ENCODE data around the gene NRG2. TPM values are rescaled to one million over a fixed set of nuclear protein-coding genes. Genes with fewer than 3 reads are reported as not detected.

The NRG2 gene
- not detected in 2 replicates for total RNA-seq (2014; rRNA removed; shearing (Covaris generic); ENCODE audit: low replicate concordance)

GRCh38 chr5:140042643-140043507 lies at the start of gene NRG2:
NRG2 (minus strand) TSS chr5:140043299.
- Histone ChIP-seq H3K4me3 (ENCODE audit: low read length) (peak within 1 kb of the TSS; percentile 53; the same call in 1 of the 2 replicates), H2AFZ (ENCODE audit: low read length) (peak within 1 kb of the TSS; percentile 75; the same call in 1 of the 2 replicates), H3K9me3 (ENCODE audit: low read length) (no peaks in the 10 kb centered on the region), H3K27me3 (ENCODE audit: low read length) (no peaks in the 10 kb centered on the region), H4K20me1 (ENCODE audit: insufficient read depth, low read depth, low read length) (no peaks in the 10 kb centered on the region), H3K4me2 (ENCODE audit: low read depth, low read length, poor library complexity, severe bottlenecking) (peak within 1 kb of the TSS; percentile 63), H3K36me3 (ENCODE audit: insufficient read depth, low read length) (no peaks in the 10 kb centered on the region), H3K79me2 (ENCODE audit: low read length) (no peaks in the 10 kb centered on the region), H3K4me1 (ENCODE audit: low read length) (no peaks in the 10 kb centered on the region; the same call in 1 of the 2 replicates), H3K9me2 (replicated peaks; ENCODE audit: insufficient read depth, low read length) (no peaks in the 10 kb centered on the region), H3K27ac (ENCODE audit: low read length) (no peak within 1 kb of the TSS), H3K9ac (ENCODE audit: low read length) (peak within 1 kb of the TSS; percentile 27; the same call in 1 of the 2 replicates)
- DNase-seq: peak; percentile 66

GRCh38 chr5:140090251-140090650 lies 47.2 kb upstream of the NRG2 start:
- Histone ChIP-seq H4K20me1 (ENCODE audit: insufficient read depth, low read depth, low read length) (no peaks in the 10 kb centered on the region), H3K27ac (ENCODE audit: low read length) (no peak overlapping the region), H3K36me3 (ENCODE audit: insufficient read depth, low read length) (no peaks in the 10 kb centered on the region), H3K27me3 (ENCODE audit: low read length) (no peaks in the 10 kb centered on the region), H3K4me2 (ENCODE audit: low read depth, low read length, poor library complexity, severe bottlenecking) (no peak overlapping the region), H2AFZ (ENCODE audit: low read length) (no peak overlapping the region), H3K79me2 (ENCODE audit: low read length) (no peaks in the 10 kb centered on the region), H3K4me1 (ENCODE audit: low read length) (no peaks in the 10 kb centered on the region), H3K9me3 (ENCODE audit: low read length) (peaks cover 14% of the 10 kb centered on the region; the same call in 1 of the 2 replicates), H3K9me2 (replicated peaks; ENCODE audit: insufficient read depth, low read length) (no peaks in the 10 kb centered on the region), H3K9ac (ENCODE audit: low read length) (no peak overlapping the region), H3K4me3 (ENCODE audit: low read length) (no peak overlapping the region)
- DNase-seq: no peak

- Histone ChIP-seq H3K4me2 (ENCODE audit: low read depth, low read length, poor library complexity, severe bottlenecking) (no peak overlapping the region), H3K27me3 (ENCODE audit: low read length) (no peaks in the 10 kb centered on the region; the same call in 1 of the 2 replicates), H3K4me3 (ENCODE audit: low read length) (no peak overlapping the region), H3K4me1 (ENCODE audit: low read length) (no peaks in the 10 kb centered on the region), H2AFZ (ENCODE audit: low read length) (no peak overlapping the region), H3K9me2 (replicated peaks; ENCODE audit: insufficient read depth, low read length) (no peaks in the 10 kb centered on the region), H3K9ac (ENCODE audit: low read length) (no peak overlapping the region), H3K27ac (ENCODE audit: low read length) (no peak overlapping the region), H3K79me2 (ENCODE audit: low read length) (no peaks in the 10 kb centered on the region), H3K36me3 (ENCODE audit: insufficient read depth, low read length) (no peaks in the 10 kb centered on the region), H3K9me3 (ENCODE audit: low read length) (no peaks in the 10 kb centered on the region; the same call in 1 of the 2 replicates), H4K20me1 (ENCODE audit: insufficient read depth, low read depth, low read length) (no peaks in the 10 kb centered on the region)
- DNase-seq: no peak
Observed at GRCh38 chr5:140084541-140084940, 41.4 kb upstream of the NRG2 start.

- H2AFZ ChIP-seq (ENCODE audit: low read length): no peak overlapping the region
- H3K27ac ChIP-seq (ENCODE audit: low read length): no peak overlapping the region
- no peak overlapping the region for H3K4me2 ChIP-seq (ENCODE audit: low read depth, low read length, poor library complexity, severe bottlenecking)
- no peaks in the 10 kb centered on the region for H3K4me1 ChIP-seq (ENCODE audit: low read length)
- H4K20me1 ChIP-seq (ENCODE audit: insufficient read depth, low read depth, low read length): no peaks in the 10 kb centered on the region
- no peaks in the 10 kb centered on the region for H3K9me2 ChIP-seq (replicated peaks; ENCODE audit: insufficient read depth, low read length)
- H3K36me3 ChIP-seq (ENCODE audit: insufficient read depth, low read length): no peaks in the 10 kb centered on the region
- no peak overlapping the region for H3K9ac ChIP-seq (ENCODE audit: low read length)
- no peak overlapping the region for H3K4me3 ChIP-seq (ENCODE audit: low read length)
- H3K79me2 ChIP-seq (ENCODE audit: low read length): no peaks in the 10 kb centered on the region
- DNase-seq: no peak
- no peaks in the 10 kb centered on the region; the same call in 1 of the 2 replicates for H3K27me3 ChIP-seq (ENCODE audit: low read length)
- no peaks in the 10 kb centered on the region for H3K9me3 ChIP-seq (ENCODE audit: low read length)
Observed at GRCh38 chr5:140083650-140084049, 40.6 kb upstream of the NRG2 start.

GRCh38 chr5:140083120-140083519 lies 40.0 kb upstream of the NRG2 start:
- no peak for DNase-seq
- H3K4me2 ChIP-seq (ENCODE audit: low read depth, low read length, poor library complexity, severe bottlenecking): no peak overlapping the region
- no peaks in the 10 kb centered on the region for H4K20me1 ChIP-seq (ENCODE audit: insufficient read depth, low read depth, low read length)
- no peaks in the 10 kb centered on the region for H3K79me2 ChIP-seq (ENCODE audit: low read length)
- H3K4me3 ChIP-seq (ENCODE audit: low read length): no peak overlapping the region
- H3K27ac ChIP-seq (ENCODE audit: low read length): no peak overlapping the region
- H3K4me1 ChIP-seq (ENCODE audit: low read length): no peaks in the 10 kb centered on the region
- no peak overlapping the region for H2AFZ ChIP-seq (ENCODE audit: low read length)
- no peaks in the 10 kb centered on the region for H3K9me3 ChIP-seq (ENCODE audit: low read length)
- no peaks in the 10 kb centered on the region; the same call in 1 of the 2 replicates for H3K27me3 ChIP-seq (ENCODE audit: low read length)
- H3K9me2 ChIP-seq (replicated peaks; ENCODE audit: insufficient read depth, low read length): no peaks in the 10 kb centered on the region
- no peaks in the 10 kb centered on the region for H3K36me3 ChIP-seq (ENCODE audit: insufficient read depth, low read length)
- H3K9ac ChIP-seq (ENCODE audit: low read length): no peak overlapping the region

- no peaks in the 10 kb centered on the region for H4K20me1 ChIP-seq (ENCODE audit: insufficient read depth, low read depth, low read length)
- no peaks in the 10 kb centered on the region for H3K9me2 ChIP-seq (replicated peaks; ENCODE audit: insufficient read depth, low read length)
- DNase-seq: no peak
- no peak overlapping the region for H2AFZ ChIP-seq (ENCODE audit: low read length)
- H3K27me3 ChIP-seq (ENCODE audit: low read length): no peaks in the 10 kb centered on the region
- no peak overlapping the region for H3K9ac ChIP-seq (ENCODE audit: low read length)
- no peak overlapping the region for H3K4me3 ChIP-seq (ENCODE audit: low read length)
- no peaks in the 10 kb centered on the region for H3K79me2 ChIP-seq (ENCODE audit: low read length)
- no peaks in the 10 kb centered on the region for H3K36me3 ChIP-seq (ENCODE audit: insufficient read depth, low read length)
- H3K27ac ChIP-seq (ENCODE audit: low read length): no peak overlapping the region
- H3K4me1 ChIP-seq (ENCODE audit: low read length): no peaks in the 10 kb centered on the region
- H3K4me2 ChIP-seq (ENCODE audit: low read depth, low read length, poor library complexity, severe bottlenecking): no peak overlapping the region
- H3K9me3 ChIP-seq (ENCODE audit: low read length): no peaks in the 10 kb centered on the region
Observed at GRCh38 chr5:140076788-140077187, 33.7 kb upstream of the NRG2 start.

- H3K27ac ChIP-seq (ENCODE audit: low read length): no peak overlapping the region
- H3K9me3 ChIP-seq (ENCODE audit: low read length): no peaks in the 10 kb centered on the region
- H2AFZ ChIP-seq (ENCODE audit: low read length): no peak overlapping the region
- no peaks in the 10 kb centered on the region for H3K36me3 ChIP-seq (ENCODE audit: insufficient read depth, low read length)
- no peaks in the 10 kb centered on the region for H4K20me1 ChIP-seq (ENCODE audit: insufficient read depth, low read depth, low read length)
- no peak overlapping the region for H3K9ac ChIP-seq (ENCODE audit: low read length)
- no peak overlapping the region for H3K4me2 ChIP-seq (ENCODE audit: low read depth, low read length, poor library complexity, severe bottlenecking)
- H3K4me1 ChIP-seq (ENCODE audit: low read length): no peaks in the 10 kb centered on the region
- no peaks in the 10 kb centered on the region for H3K79me2 ChIP-seq (ENCODE audit: low read length)
- DNase-seq: no peak
- H3K4me3 ChIP-seq (ENCODE audit: low read length): no peak overlapping the region
- H3K27me3 ChIP-seq (ENCODE audit: low read length): no peaks in the 10 kb centered on the region
- H3K9me2 ChIP-seq (replicated peaks; ENCODE audit: insufficient read depth, low read length): no peaks in the 10 kb centered on the region
Observed at GRCh38 chr5:140076142-140076541, 33.0 kb upstream of the NRG2 start.

- H3K36me3 ChIP-seq (ENCODE audit: insufficient read depth, low read length): no peaks in the 10 kb centered on the region
- no peak overlapping the region for H3K9ac ChIP-seq (ENCODE audit: low read length)
- H3K4me1 ChIP-seq (ENCODE audit: low read length): no peaks in the 10 kb centered on the region
- no peaks in the 10 kb centered on the region for H3K9me3 ChIP-seq (ENCODE audit: low read length)
- H2AFZ ChIP-seq (ENCODE audit: low read length): no peak overlapping the region
- H3K27ac ChIP-seq (ENCODE audit: low read length): no peak overlapping the region
- H3K27me3 ChIP-seq (ENCODE audit: low read length): no peaks in the 10 kb centered on the region
- H3K4me2 ChIP-seq (ENCODE audit: low read depth, low read length, poor library complexity, severe bottlenecking): no peak overlapping the region
- H3K79me2 ChIP-seq (ENCODE audit: low read length): no peaks in the 10 kb centered on the region
- no peak overlapping the region for H3K4me3 ChIP-seq (ENCODE audit: low read length)
- DNase-seq: no peak
- H3K9me2 ChIP-seq (replicated peaks; ENCODE audit: insufficient read depth, low read length): no peaks in the 10 kb centered on the region
- no peaks in the 10 kb centered on the region for H4K20me1 ChIP-seq (ENCODE audit: insufficient read depth, low read depth, low read length)
Observed at GRCh38 chr5:140075371-140075770, 32.3 kb upstream of the NRG2 start.
